ENCODE results near the gene CDCP2.

DNA sequence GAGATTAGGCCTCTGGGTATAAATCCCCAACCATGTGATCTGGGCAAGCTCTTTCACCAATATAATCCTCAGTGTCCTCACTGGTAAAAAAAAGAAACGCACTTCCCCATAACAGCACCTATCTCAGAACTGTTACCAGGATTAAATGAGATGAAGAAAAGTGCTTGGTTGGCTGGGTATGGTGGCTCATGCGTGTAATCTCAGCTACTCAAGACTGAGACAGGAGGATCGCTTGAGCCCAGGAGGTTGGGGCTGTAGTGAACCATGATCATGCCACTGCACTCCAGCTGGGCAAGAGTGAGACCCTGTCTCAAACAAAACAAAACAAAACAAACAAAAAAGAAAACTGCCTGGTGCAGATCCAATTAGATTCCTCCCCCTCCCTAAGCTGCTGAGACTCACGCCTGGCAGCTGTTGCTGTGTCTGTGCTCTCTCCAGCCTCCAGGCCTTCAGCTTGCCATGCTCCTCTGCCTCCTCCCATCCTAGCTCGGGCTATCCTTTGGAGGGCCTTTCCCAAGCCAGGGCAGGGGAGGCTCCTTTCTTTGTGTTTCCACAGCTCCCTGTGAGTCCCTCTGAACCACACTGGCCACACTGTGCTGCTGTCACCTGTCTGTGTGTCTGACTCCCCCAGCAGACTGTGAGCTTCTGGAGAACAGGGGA, 28.0 kb upstream of the CDCP2 start:
- TF ChIP-seq, protein P1, sequence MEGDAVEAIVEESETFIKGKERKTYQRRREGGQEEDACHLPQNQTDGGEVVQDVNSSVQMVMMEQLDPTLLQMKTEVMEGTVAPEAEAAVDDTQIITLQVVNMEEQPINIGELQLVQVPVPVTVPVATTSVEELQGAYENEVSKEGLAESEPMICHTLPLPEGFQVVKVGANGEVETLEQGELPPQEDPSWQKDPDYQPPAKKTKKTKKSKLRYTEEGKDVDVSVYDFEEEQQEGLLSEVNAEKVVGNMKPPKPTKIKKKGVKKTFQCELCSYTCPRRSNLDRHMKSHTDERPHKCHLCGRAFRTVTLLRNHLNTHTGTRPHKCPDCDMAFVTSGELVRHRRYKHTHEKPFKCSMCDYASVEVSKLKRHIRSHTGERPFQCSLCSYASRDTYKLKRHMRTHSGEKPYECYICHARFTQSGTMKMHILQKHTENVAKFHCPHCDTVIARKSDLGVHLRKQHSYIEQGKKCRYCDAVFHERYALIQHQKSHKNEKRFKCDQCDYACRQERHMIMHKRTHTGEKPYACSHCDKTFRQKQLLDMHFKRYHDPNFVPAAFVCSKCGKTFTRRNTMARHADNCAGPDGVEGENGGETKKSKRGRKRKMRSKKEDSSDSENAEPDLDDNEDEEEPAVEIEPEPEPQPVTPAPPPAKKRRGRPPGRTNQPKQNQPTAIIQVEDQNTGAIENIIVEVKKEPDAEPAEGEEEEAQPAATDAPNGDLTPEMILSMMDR (IDR thresholded peaks at IDR 0.05; ENCODE audit: insufficient read depth, low read length) = no peak
- no peak for TF ChIP-seq GABPA (IDR thresholded peaks at IDR 0.05; ENCODE audit: low read depth)
